Fibroblast of lung (primary cell): ENCODE measurements around the gene ORC4. TPM values are rescaled to one million over a fixed set of nuclear protein-coding genes. Genes with fewer than 3 reads are reported as not detected.

Experiments
- DNase-seq, 2 donors: peaks; one replicate each; pipeline versions ENCODE4 v3.0.0 to v3.0.0-alpha.2; 2010; ENCODE audit warnings: low read depth in 2 of 2
- H2AFZ ChIP-seq: 2 replicates; pipeline ENCODE4 v1.5.1; 2012; ENCODE audit warnings: low read length, control low read depth, inconsistent platforms
- H3K27ac ChIP-seq: 2 replicates; pipeline ENCODE4 v1.5.1; 2011; ENCODE audit warnings: low read length, control low read depth; ENCODE audit not compliant: insufficient read depth
- H3K27me3 ChIP-seq: 2 replicates; pipeline ENCODE4 v1.5.1; 2011; ENCODE audit warnings: mild to moderate bottlenecking, low read length; ENCODE audit not compliant: control insufficient read depth, insufficient read depth
- H3K36me3 ChIP-seq: 2 replicates; pipeline ENCODE4 v1.5.1; 2011; ENCODE audit warnings: low read length; ENCODE audit not compliant: control insufficient read depth, insufficient read depth
- H3K4me1 ChIP-seq: 2 replicates; pipeline ENCODE4 v1.5.1; 2011; ENCODE audit warnings: low read length; ENCODE audit not compliant: control insufficient read depth, insufficient read depth; ENCODE audit errors: extremely low read depth
- H3K4me2 ChIP-seq: 2 replicates; pipeline ENCODE4 v1.5.1; 2011; ENCODE audit warnings: low read length, control low read depth; ENCODE audit not compliant: insufficient read depth; ENCODE audit errors: extremely low read depth
- H3K4me3 ChIP-seq, 4 experiments: fragments of 200-600 bp in 1 of 4; sonication (generic) in 1 of 4; replicated peaks in 1 of 4; 2 replicates each; pipeline ENCODE4 v1.5.1; 2011 to 2016; ENCODE audit warnings: low read length in 4 of 4, low read depth in 3 of 4, mild to moderate bottlenecking in 3 of 4, control low read depth in 2 of 4, inconsistent platforms in 1 of 4, mixed read lengths in 1 of 4; ENCODE audit not compliant: insufficient read depth in 1 of 4; ENCODE audit errors: control extremely low read depth in 1 of 4
- H3K79me2 ChIP-seq: 2 replicates; pipeline ENCODE4 v1.5.1; 2012; ENCODE audit warnings: mild to moderate bottlenecking, low read length, inconsistent platforms; ENCODE audit not compliant: control insufficient read depth, insufficient read depth
- H3K9ac ChIP-seq: 2 replicates; pipeline ENCODE4 v1.5.1; 2011; ENCODE audit warnings: mild to moderate bottlenecking, low read length, control low read depth; ENCODE audit not compliant: insufficient read depth
- H3K9me3 ChIP-seq: 2 replicates; pipeline ENCODE4 v1.5.1; 2012; ENCODE audit warnings: low read depth, low read length; ENCODE audit not compliant: control insufficient read depth, insufficient read depth
- H4K20me1 ChIP-seq: 2 replicates; pipeline ENCODE4 v1.5.1; 2011; ENCODE audit warnings: low read length; ENCODE audit not compliant: control insufficient read depth, insufficient read depth; ENCODE audit errors: extremely low read depth
- CTCF ChIP-seq, 2 donors: IDR thresholded peaks in 1 of 2; conservative IDR thresholded peaks in 1 of 2; 1 replicate in 1 of 2; 2 replicates in 1 of 2; pipeline ENCODE4 v1.5.1; 2011 to 2012; ENCODE audit warnings: low read length in 2 of 2, control low read depth in 1 of 2, inconsistent platforms in 1 of 2, low read depth in 1 of 2, mild to moderate bottlenecking in 1 of 2
- EZH2 ChIP-seq: IDR thresholded peaks from 2 replicates; pipeline ENCODE4 v1.5.1; 2012; ENCODE audit warnings: low read length, control low read depth, mild to moderate bottlenecking; ENCODE audit errors: missing control alignments
- polyA plus RNA-seq, 2 donors: library from polyadenylated mRNA; depleted of rRNA in 1 of 2; stranded (reverse) in 1 of 2; unstranded in 1 of 2; fragments of >200 nt; gene quantifications; 2 replicates each; pipeline ENCODE4 v1.2.1, GENCODE V29; 2011 to 2012; ENCODE audit warnings: missing spikeins in 1 of 2
- total RNA-seq: library from RNA; depleted of rRNA; stranded (reverse); fragments of >200 nt; gene quantifications from 2 replicates; pipeline ENCODE4 v1.2.1, GENCODE V29; 2014

Gene ORC4
- total and polyA plus RNA-seq, 2 donors (not counting 1 experiment from before 2014, with no cell fraction given) = 24.3 to 49.0 TPM

DNA sequence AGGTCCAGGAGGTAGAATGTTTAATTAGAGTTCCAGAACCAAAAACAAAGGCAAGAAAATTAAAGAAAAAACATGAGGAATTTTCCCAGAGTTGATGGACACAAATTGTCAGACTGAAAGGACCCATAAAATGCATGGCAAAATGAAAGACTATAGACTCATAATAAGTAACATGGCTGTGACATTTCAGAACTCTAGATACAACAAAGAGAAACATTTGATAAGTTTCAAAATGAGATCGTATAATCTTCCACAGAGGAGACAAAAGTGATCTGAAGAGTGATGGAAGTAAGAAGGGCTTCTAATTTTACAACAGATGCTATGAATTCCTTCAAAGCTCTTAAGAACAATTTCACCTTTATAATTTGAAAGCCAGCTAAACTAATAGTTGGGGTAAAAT lies 20.4 kb downstream of the ORC4 start:
- peaks cover 2% of the 10 kb centered on the region for H3K79me2 ChIP-seq
- no peaks in the 10 kb centered on the region for H4K20me1 ChIP-seq

GRCh38 chr2:147999126-147999525 lies 21.4 kb downstream of the ORC4 start:
- TF ChIP-seq EZH2 = no peak
- no peak for TF ChIP-seq CTCF (conservative IDR thresholded peaks at IDR 0.05 in 1 of 2, IDR thresholded peaks at IDR 0.05 in 1 of 2; ENCODE audit: low read depth in 1 of 2, low read length in 2 of 2)
- Histone ChIP-seq H3K27me3 (no peaks in the 10 kb centered on the region), H3K9ac (no peak overlapping the region), H3K9me3 (no peaks in the 10 kb centered on the region), H3K4me1 (no peaks in the 10 kb centered on the region), H3K27ac (no peak overlapping the region), H3K79me2 (peaks cover 5% of the 10 kb centered on the region), H3K36me3 (no peaks in the 10 kb centered on the region), H3K4me3 (no peak overlapping the region), H4K20me1 (no peaks in the 10 kb centered on the region), H3K4me2 (no peak overlapping the region), H2AFZ (no peak overlapping the region)
- DNase-seq = no peak

More for the DNA sequence above, 20.4 kb downstream of the ORC4 start:
- no peak overlapping the region for H3K4me2 ChIP-seq
- H3K9me3 ChIP-seq = no peaks in the 10 kb centered on the region
- H3K4me1 ChIP-seq = no peaks in the 10 kb centered on the region
- H3K27ac ChIP-seq = no peak overlapping the region
- no peaks in the 10 kb centered on the region for H3K27me3 ChIP-seq
- DNase-seq = no peak
- no peaks in the 10 kb centered on the region for H3K36me3 ChIP-seq
- TF ChIP-seq CTCF (conservative IDR thresholded peaks at IDR 0.05 in 1 of 2, IDR thresholded peaks at IDR 0.05 in 1 of 2; ENCODE audit: low read depth in 1 of 2, low read length in 2 of 2) (no peak), EZH2 (no peak)
- H3K9ac ChIP-seq = no peak overlapping the region
- no peak overlapping the region for H3K4me3 ChIP-seq
- no peak overlapping the region for H2AFZ ChIP-seq

DNA sequence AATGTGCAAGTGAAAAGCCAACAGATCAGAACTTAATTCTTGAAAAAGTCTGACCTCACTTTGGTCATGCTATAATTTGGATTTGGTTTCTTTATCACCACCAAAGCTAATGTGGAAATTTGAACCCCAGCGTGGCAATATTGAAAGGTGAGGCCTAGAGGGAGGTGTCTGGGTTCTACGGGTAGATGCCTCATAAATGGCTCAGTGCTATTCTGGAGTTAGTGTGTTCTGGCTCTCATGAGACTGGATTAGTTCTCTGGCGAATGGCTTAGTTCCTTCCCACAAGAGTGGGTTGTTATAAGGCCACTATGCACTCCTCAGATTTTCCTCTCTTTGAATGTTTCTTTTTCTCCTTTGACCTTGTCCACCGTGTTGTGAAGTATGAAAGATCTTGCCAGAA lies 22.3 kb downstream of the ORC4 start:
- TF ChIP-seq CTCF (conservative IDR thresholded peaks at IDR 0.05 in 1 of 2, IDR thresholded peaks at IDR 0.05 in 1 of 2; ENCODE audit: low read depth in 1 of 2, low read length in 2 of 2) = no peak
- TF ChIP-seq EZH2 = no peak
- no peak overlapping the region for H3K27ac ChIP-seq
- no peak for DNase-seq
- no peaks in the 10 kb centered on the region for H3K27me3 ChIP-seq
- no peaks in the 10 kb centered on the region for H3K9me3 ChIP-seq
- H3K79me2 ChIP-seq = peaks cover 5% of the 10 kb centered on the region
- no peaks in the 10 kb centered on the region for H3K4me1 ChIP-seq
- no peak overlapping the region for H3K4me3 ChIP-seq
- H3K4me2 ChIP-seq = no peak overlapping the region
- no peaks in the 10 kb centered on the region for H3K36me3 ChIP-seq
- no peak overlapping the region for H2AFZ ChIP-seq
- no peaks in the 10 kb centered on the region for H4K20me1 ChIP-seq
- H3K9ac ChIP-seq = no peak overlapping the region
